B cell (primary cell): Measurements from ENCODE around the gene C22orf15.

Experiments used
- EZH2 ChIP-seq: IDR thresholded peaks from 2 replicates; pipeline ENCODE4 v1.6.1; 2012; ENCODE audit warnings: borderline replicate concordance, low read depth, mild to moderate bottlenecking, moderate library complexity, low read length; ENCODE audit not compliant: insufficient read depth, poor library complexity, severe bottlenecking
- TF ChIP-seq, protein P1 (sequence below): fragments of 200-600 bp; IDR thresholded peaks from one replicate; pipeline ENCODE4 v1.8.0; 2022; ENCODE audit warnings: antibody characterized with exemption, mild to moderate bottlenecking

DNA sequence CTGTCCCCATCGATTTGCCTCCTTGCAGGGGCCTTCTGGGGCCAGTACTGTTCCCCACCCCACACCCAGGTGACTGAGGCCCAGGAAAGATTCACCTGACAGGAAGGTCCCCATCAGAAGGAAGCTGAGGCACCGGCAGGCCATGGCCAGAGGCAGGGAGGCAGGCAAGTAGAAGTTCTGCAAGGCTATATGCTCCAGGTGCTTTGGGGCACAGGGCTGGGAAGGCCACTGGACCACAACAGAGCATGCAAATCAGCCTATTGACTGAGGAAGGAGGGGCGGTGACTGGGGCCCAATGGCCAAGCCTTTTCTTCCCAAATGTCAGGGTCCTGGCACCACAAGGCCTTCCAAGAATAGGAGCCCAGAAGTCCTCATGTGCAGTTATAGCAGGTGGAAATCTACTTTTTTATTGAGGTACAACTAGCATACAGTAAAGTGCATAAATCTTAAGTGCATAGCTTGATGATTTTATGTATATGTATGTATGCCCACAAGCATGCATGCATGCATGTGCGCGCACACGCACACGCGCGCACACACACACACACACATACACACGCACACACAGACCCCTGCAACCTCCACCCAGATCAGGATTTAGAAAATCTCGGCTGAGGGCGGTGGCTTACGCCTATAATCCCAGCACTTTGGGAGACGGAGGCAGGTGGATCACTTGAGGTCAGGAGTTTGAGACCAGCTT is 8.4 kb upstream of the C22orf15 start, which contains the start of gene VPREB3:
- TF ChIP-seq, protein P1, sequence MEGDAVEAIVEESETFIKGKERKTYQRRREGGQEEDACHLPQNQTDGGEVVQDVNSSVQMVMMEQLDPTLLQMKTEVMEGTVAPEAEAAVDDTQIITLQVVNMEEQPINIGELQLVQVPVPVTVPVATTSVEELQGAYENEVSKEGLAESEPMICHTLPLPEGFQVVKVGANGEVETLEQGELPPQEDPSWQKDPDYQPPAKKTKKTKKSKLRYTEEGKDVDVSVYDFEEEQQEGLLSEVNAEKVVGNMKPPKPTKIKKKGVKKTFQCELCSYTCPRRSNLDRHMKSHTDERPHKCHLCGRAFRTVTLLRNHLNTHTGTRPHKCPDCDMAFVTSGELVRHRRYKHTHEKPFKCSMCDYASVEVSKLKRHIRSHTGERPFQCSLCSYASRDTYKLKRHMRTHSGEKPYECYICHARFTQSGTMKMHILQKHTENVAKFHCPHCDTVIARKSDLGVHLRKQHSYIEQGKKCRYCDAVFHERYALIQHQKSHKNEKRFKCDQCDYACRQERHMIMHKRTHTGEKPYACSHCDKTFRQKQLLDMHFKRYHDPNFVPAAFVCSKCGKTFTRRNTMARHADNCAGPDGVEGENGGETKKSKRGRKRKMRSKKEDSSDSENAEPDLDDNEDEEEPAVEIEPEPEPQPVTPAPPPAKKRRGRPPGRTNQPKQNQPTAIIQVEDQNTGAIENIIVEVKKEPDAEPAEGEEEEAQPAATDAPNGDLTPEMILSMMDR = no peak
- no peak for TF ChIP-seq EZH2
